Measurements from ENCODE around the gene SCARF2.

The SCARF2 gene

GRCh38 chr22:20439928-20440575 is 2.4 kb upstream of the SCARF2 start:
- DNase-seq (ENCODE audit: low read depth in 2 of 2, low spot score in 1 of 2): no peak

- no peak for DNase-seq (ENCODE audit: low read depth in 2 of 2, low spot score in 1 of 2)
Measured at GRCh38 chr22:20439556-20439927, 1.9 kb upstream of the SCARF2 start.

GRCh38 chr22:20438678-20439492 is 1.3 kb upstream of the SCARF2 start:
- no peak for DNase-seq (ENCODE audit: low read depth in 2 of 2, low spot score in 1 of 2)

- no peak for DNase-seq (ENCODE audit: low read depth in 2 of 2, low spot score in 1 of 2)
Measured at GRCh38 chr22:20438427-20438677, 727 bp upstream of the SCARF2 start.

DNA sequence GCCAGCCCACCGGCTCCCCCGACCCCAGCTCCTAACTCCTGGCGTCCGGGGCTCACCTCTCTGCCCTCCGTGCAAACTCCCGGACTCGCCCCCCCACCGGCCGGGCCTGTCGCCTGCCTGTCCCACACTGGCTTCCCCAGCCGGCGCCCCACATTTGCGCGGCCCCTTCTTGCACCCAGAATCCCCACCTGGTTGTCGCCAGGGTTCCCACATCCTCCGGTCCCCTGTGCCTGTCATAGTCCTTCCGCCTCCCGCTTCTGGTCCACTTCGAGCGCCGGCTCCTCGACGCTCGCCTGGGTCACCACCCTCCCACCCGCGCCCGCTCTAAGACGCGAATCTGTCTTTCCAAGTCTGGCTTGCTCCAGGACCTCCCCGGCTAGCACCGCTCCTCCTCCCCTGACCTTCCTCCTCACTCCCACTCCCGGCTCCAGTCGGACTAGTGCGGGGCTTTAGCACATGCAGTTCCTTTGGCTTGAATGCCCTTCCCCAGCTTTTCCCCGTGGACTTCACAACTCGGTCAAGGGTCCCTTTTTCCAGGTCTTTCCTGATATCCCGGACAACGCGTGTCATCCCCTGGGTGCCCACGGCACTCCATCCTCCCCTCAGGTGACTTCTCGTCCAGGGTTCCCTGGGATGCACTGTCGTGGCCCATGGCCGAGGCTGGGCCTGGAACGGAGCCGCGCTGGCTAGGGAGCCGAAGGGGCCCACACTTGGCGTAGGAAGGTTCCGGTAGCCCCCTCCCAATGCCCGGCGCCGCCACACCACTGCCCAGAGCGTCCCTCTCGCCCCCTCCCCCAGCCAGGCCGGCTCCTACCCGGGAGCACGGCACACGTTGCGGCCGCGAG is 635 bp downstream of the SCARF2 start:
- DNase-seq (ENCODE audit: low read depth in 2 of 2, low spot score in 1 of 2): no peak

DNA sequence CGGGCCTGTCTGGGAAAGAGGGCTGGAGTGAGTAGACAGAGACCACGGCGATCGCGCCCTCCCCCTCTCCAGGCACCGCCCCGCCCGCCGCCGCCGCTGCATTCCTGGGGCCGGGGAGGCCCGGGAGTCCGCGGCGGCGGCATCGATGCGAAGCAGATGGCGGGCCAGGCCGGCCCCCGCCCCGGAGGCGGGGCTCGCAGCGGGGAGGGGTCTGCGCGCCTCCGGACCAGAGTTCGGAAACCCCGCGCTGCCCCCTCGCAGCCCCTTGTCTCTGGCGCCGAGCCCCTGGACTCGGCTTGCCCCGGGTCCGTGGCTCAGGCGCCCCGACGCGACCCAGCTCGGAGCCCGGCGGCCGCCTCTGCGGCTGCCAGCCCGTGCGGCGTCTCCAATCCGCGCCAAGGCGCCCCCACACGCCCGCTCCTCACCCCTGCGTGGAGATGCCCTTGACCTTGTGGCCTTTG is 1.3 kb downstream of the SCARF2 start:
- no peak for DNase-seq (ENCODE audit: low read depth in 2 of 2, low spot score in 1 of 2)

DNA sequence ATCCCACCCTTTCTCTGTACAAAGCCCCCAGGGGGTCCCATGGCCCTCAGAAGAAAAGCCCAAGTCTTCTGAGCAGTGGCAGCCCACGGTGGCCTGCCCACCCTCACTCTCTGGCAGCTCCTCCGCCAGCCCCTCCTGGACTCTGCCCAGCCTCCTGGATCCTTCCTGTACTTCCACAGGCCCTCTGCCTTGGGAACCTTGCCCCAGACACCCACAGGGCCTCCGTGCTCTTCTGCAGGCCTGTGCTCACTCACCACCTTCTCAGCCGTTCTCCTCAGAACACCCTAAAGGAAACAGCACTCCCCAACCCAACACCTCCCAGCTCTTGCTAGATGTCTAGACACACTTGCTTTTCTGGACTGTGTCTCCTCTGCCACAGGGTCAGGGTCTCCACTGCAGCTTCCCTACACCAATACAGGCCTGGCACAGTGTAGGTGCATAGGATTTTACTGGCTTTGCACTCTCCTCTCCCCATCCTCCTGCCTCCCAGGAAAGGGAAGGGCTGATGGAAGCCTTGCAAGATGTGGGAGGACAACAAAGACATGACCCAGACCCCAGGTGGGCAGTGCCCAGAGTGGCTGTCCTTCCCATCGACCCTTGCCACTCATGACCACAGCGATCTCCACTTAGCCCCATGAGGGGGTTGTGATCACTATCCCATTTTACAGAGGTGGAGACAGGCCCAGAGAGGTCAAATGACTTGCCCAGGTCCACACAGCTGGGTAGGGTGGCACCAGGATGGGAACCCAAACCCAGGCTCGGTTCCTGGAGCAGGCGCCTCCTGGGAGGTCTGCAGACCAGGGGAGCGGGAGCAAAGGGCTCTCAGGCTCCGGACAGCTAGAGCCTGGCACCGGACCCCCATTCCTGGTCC is 2.0 kb downstream of the SCARF2 start:
- no peak for DNase-seq (ENCODE audit: low read depth in 2 of 2, low spot score in 1 of 2)

- DNase-seq (ENCODE audit: low read depth in 2 of 2, low spot score in 1 of 2): no peak
Measured at GRCh38 chr22:20434773-20435172, 2.9 kb downstream of the SCARF2 start.

DNA sequence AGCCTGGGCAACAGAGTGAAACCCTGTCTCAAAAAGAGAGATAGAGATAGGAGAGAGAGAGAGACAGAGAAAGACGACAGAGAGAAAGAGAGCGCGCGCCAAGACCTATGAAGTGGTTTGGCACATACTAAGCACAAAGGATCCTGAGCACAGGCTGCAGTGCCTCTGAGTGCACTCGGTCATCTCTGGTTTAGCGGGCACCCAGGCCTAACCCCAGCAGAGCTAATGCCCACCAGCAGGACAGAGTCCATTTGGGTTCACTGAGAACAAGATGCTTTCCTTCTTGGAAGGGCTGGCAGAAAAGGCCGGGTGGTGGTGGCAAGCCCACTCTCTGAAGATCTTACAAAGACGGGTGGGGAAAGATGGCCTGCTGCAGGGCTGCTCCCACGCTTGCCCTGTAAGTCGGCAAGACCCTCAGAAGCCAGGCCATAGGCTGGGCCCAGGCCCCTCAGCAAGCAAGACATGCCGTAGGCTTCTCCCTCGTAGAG is 3.3 kb downstream of the SCARF2 start:
- DNase-seq (ENCODE audit: low read depth in 2 of 2, low spot score in 1 of 2): no peak

GRCh38 chr22:20433686-20434241 is 3.9 kb downstream of the SCARF2 start:
- DNase-seq (ENCODE audit: low read depth in 2 of 2, low spot score in 1 of 2): no peak

- no peak for DNase-seq (ENCODE audit: low read depth in 2 of 2, low spot score in 1 of 2)
Measured at GRCh38 chr22:20433191-20433590, 4.4 kb downstream of the SCARF2 start.

- DNase-seq (ENCODE audit: low read depth in 2 of 2, low spot score in 1 of 2): no peak
Measured at GRCh38 chr22:20432244-20432686, 5.4 kb downstream of the SCARF2 start.

GRCh38 chr22:20431511-20432192 is 6.0 kb downstream of the SCARF2 start:
- DNase-seq (ENCODE audit: low read depth in 2 of 2, low spot score in 1 of 2): no peak

- peak in 1 of 2 donors; percentile 27 for DNase-seq (ENCODE audit: low read depth in 2 of 2, low spot score in 1 of 2)
Measured at GRCh38 chr22:20430720-20431510, 6.7 kb downstream of the SCARF2 start.

DNA sequence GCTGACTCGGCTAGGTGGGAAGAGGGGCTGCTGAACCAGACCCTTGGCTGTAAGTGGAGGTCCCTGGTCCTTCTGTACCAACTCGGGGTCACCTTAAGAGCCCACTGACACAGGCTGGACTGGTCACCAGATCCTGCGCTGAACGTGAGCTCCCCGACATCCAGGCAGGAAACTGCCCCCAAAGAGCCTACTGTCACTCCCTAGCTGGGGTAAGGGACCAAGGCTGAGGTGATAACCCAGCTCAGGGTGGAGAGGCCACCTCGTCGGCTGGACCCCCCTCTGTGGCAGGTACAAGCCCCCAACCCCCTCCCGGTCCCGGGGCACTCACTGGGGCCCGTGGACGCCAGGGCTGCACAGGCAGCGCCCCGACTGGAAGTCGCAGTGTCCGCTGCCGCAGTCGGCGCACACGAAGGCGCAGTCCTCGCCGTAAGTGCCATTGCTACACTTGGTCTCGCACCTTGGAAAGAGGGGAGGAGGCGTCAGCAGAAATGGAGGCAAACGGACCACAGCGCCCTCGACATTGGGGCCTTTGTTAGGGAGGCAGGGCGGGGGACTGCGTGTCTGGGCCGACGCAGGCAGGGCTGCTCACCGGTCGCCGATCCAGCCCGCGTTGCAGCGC is 7.4 kb downstream of the SCARF2 start:
- DNase-seq (ENCODE audit: low read depth in 2 of 2, low spot score in 1 of 2): no peak

- DNase-seq (ENCODE audit: low read depth in 2 of 2, low spot score in 1 of 2): peak; percentile 59 to 67
Measured at GRCh38 chr22:20429254-20430100, 8.1 kb downstream of the SCARF2 start.

GRCh38 chr22:20428496-20429253 is 8.9 kb downstream of the SCARF2 start:
- DNase-seq (ENCODE audit: low read depth in 2 of 2, low spot score in 1 of 2): no peak

All from stimulated activated CD8-positive, alpha-beta memory T cell treated with anti-CD3 and anti-CD28 coated beads, Interleukin-4, amount 100 ng/mL, for 1 hour (primary cell).